GM18861 (cell line): ENCODE results near the gene COQ3.
"Not testable (repeated sequence)": the region's sequence is repeated elsewhere in the genome, so short reads cannot be mapped to it uniquely, and the experiment has no call there.

Experiments
- ATAC-seq: cut with Tn5 transposase; IDR thresholded peaks from one replicate; pipeline ENCODE4 v1.9.1; 2021; ENCODE audit not compliant: unreplicated experiment

Gene COQ3

GRCh38 chr6:99390896-99391295 lies 3.1 kb downstream of the COQ3 start:
- no peak for ATAC-seq

- no peak for ATAC-seq
Observed at GRCh38 chr6:99384507-99384906, 9.5 kb downstream of the COQ3 start.

- ATAC-seq: no peak
Observed at GRCh38 chr6:99378636-99379035, 15.4 kb downstream of the COQ3 start.

GRCh38 chr6:99369533-99369932 lies 24.5 kb downstream of the COQ3 start:
- no peak for ATAC-seq

- no peak for ATAC-seq
Observed at GRCh38 chr6:99366852-99367251, 27.1 kb downstream of the COQ3 start.

GRCh38 chr6:99364026-99364425 lies 30.0 kb downstream of the COQ3 start:
- ATAC-seq: peak; percentile 97

- ATAC-seq: no peak
Observed at GRCh38 chr6:99362678-99363268, 31.2 kb downstream of the COQ3 start.

GRCh38 chr6:99359800-99360199 lies 34.2 kb downstream of the COQ3 start:
- ATAC-seq: no peak

- ATAC-seq: no peak
Observed at GRCh38 chr6:99356641-99357040, 37.4 kb downstream of the COQ3 start.

- no peak for ATAC-seq
Observed at GRCh38 chr6:99354983-99355382, 39.0 kb downstream of the COQ3 start.

GRCh38 chr6:99353126-99353525 lies 40.9 kb downstream of the COQ3 start:
- no peak for ATAC-seq

- no peak for ATAC-seq
Observed at GRCh38 chr6:99350573-99350972, 43.4 kb downstream of the COQ3 start.

GRCh38 chr6:99349171-99350141 lies 44.5 kb downstream of the COQ3 start, which contains the start of gene FAXC:
TSS of gene FAXC (minus strand) at chr6:99349674. CDS start at chr6:99349372, 302 bp downstream.
- peak; percentile 34 for ATAC-seq

GRCh38 chr6:99348288-99349170 lies 45.5 kb downstream of the COQ3 start:
- ATAC-seq: no peak

- no peak for ATAC-seq
Observed at GRCh38 chr6:99347804-99348203, 46.2 kb downstream of the COQ3 start.

GRCh38 chr6:99346595-99346994 lies 47.4 kb downstream of the COQ3 start:
- ATAC-seq: no peak

- ATAC-seq: no peak
Observed at GRCh38 chr6:99345164-99345563, 48.8 kb downstream of the COQ3 start.

- ATAC-seq: peak; percentile 51
Observed at GRCh38 chr6:99344289-99344688, 49.7 kb downstream of the COQ3 start.

- no peak for ATAC-seq
Observed at GRCh38 chr6:99341862-99342455, 52.0 kb downstream of the COQ3 start.

- ATAC-seq: no peak
Observed at GRCh38 chr6:99338188-99338587, 55.8 kb downstream of the COQ3 start.

GRCh38 chr6:99335298-99335697 lies 58.7 kb downstream of the COQ3 start:
- not testable (repeated sequence) for ATAC-seq
